Activated naive CD8-positive, alpha-beta T cell (primary cell): ENCODE measurements around the gene GLCCI1.

ENCODE experiments used
- H3K27ac Mint-ChIP-seq: one replicate; pipeline ENCODE4 v1.8.0; 2021; ENCODE audit warnings: mixed read lengths
- H3K27me3 Mint-ChIP-seq: one replicate; pipeline ENCODE4 v1.8.0; 2021; ENCODE audit warnings: mixed read lengths
- H3K36me3 Mint-ChIP-seq: one replicate; pipeline ENCODE4 v1.8.0; 2021; ENCODE audit warnings: mixed read lengths
- H3K4me1 Mint-ChIP-seq: one replicate; pipeline ENCODE4 v1.8.0; 2021; ENCODE audit warnings: low read depth, mixed read lengths
- H3K4me3 Mint-ChIP-seq: one replicate; pipeline ENCODE4 v1.8.0; 2021; ENCODE audit warnings: mild to moderate bottlenecking, mixed read lengths
- H3K9me3 Mint-ChIP-seq: one replicate; pipeline ENCODE4 v1.8.0; 2021; ENCODE audit warnings: low read depth, mixed read lengths

The GLCCI1 gene

DNA sequence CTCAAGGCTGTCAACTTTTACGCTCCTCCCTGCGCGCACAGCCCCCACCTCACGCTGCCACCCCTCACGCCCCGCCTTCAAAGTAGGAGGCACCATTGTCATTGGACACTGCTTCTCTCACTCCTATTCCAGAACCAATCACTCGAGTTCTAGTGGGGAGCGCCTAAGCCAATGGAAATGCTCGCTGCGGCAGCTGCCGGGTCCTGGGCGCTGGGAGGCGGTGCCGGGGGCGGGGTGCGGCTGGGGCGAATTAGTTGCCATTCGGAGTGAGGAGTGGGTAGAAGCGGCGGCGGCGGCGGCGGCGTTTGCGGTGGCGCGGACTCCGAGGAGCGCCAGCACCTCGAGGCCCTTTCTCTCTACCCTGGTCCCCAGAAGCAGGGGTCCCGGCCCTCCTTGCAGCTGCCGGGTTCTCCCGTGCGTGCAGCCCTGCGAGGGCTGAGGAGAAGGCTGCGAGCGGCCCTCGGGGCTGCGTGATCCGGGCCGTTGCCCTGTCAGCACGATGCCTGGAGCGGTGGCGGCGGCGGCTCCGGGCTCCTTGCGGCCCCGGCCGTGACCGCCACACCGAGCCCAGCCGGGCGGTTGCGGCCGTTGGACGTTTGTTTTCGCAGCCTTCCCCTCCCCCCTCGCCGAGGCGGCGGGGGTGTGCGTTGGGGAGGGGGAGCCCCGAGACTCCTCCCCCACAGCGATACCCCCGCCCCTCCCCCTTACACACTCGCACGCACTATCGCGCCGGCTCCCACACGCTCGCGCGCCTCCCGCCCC lies at the start of gene GLCCI1:
TSS of gene GLCCI1 (plus strand) at position 253 of the 762 bp plus-strand sequence. CDS start 555 bp downstream, outside the sequence.
- Mint-ChIP-seq H3K9me3 (no peaks in the 10 kb centered on the region), H3K27me3 (no peaks in the 10 kb centered on the region), H3K4me1 (peaks cover 36% of the 10 kb centered on the region), H3K27ac (peak within 1 kb of the TSS; percentile 97), H3K4me3 (peak within 1 kb of the TSS; percentile 97), H3K36me3 (no peaks in the 10 kb centered on the region)

- Mint-ChIP-seq H3K27me3 (no peaks in the 10 kb centered on the region), H3K9me3 (no peaks in the 10 kb centered on the region), H3K4me3 (no peak overlapping the region), H3K4me1 (peaks cover 15% of the 10 kb centered on the region), H3K27ac (no peak overlapping the region), H3K36me3 (peaks cover 13% of the 10 kb centered on the region)
Measured at GRCh38 chr7:7919449-7919945, 49.1 kb upstream of the GLCCI1 start.

GRCh38 chr7:7920056-7920455 lies 48.5 kb upstream of the GLCCI1 start:
- Mint-ChIP-seq H3K9me3 (no peaks in the 10 kb centered on the region), H3K27me3 (no peaks in the 10 kb centered on the region), H3K4me3 (no peak overlapping the region), H3K4me1 (peaks cover 15% of the 10 kb centered on the region), H3K36me3 (peaks cover 13% of the 10 kb centered on the region), H3K27ac (no peak overlapping the region)

DNA sequence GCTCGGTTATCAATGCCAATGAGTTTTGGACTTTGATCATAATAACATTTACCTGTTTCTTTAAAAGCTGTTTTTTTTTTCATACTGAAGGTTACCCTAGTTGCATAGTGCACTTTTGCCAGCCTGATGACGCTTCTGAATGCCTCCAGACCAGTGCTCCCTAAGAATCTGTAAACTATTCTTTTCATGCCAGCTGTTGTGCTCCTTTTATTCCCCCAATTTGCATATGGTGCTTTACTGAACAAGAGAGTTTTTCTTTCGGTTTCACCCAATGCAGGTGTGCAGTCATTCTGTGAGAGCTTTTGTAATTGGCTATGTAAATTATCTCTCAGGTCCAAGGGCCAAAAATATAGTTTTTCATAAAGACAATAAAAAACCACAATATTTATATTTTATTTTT lies 48.1 kb upstream of the GLCCI1 start:
- H3K9me3 Mint-ChIP-seq: no peaks in the 10 kb centered on the region
- no peak overlapping the region for H3K27ac Mint-ChIP-seq
- no peaks in the 10 kb centered on the region for H3K27me3 Mint-ChIP-seq
- peaks cover 15% of the 10 kb centered on the region for H3K4me1 Mint-ChIP-seq
- peaks cover 13% of the 10 kb centered on the region for H3K36me3 Mint-ChIP-seq
- no peak overlapping the region for H3K4me3 Mint-ChIP-seq

- peaks cover 15% of the 10 kb centered on the region for H3K4me1 Mint-ChIP-seq
- H3K9me3 Mint-ChIP-seq: no peaks in the 10 kb centered on the region
- H3K4me3 Mint-ChIP-seq: no peak overlapping the region
- peaks cover 4% of the 10 kb centered on the region for H3K36me3 Mint-ChIP-seq
- no peak overlapping the region for H3K27ac Mint-ChIP-seq
- H3K27me3 Mint-ChIP-seq: no peaks in the 10 kb centered on the region
Measured at GRCh38 chr7:7921830-7922229, 46.8 kb upstream of the GLCCI1 start.

- peaks cover 15% of the 10 kb centered on the region for H3K4me1 Mint-ChIP-seq
- H3K27me3 Mint-ChIP-seq: no peaks in the 10 kb centered on the region
- H3K27ac Mint-ChIP-seq: no peak overlapping the region
- peaks cover 4% of the 10 kb centered on the region for H3K36me3 Mint-ChIP-seq
- H3K4me3 Mint-ChIP-seq: no peak overlapping the region
- no peaks in the 10 kb centered on the region for H3K9me3 Mint-ChIP-seq
Measured at GRCh38 chr7:7922684-7923385, 45.8 kb upstream of the GLCCI1 start.

GRCh38 chr7:7923818-7924217 lies 44.8 kb upstream of the GLCCI1 start:
- H3K4me1 Mint-ChIP-seq: peaks cover 15% of the 10 kb centered on the region
- no peak overlapping the region for H3K4me3 Mint-ChIP-seq
- H3K9me3 Mint-ChIP-seq: no peaks in the 10 kb centered on the region
- no peaks in the 10 kb centered on the region for H3K27me3 Mint-ChIP-seq
- H3K27ac Mint-ChIP-seq: no peak overlapping the region
- H3K36me3 Mint-ChIP-seq: peaks cover 4% of the 10 kb centered on the region

GRCh38 chr7:7924303-7924702 lies 44.3 kb upstream of the GLCCI1 start:
- Mint-ChIP-seq H3K27me3 (no peaks in the 10 kb centered on the region), H3K27ac (no peak overlapping the region), H3K4me3 (no peak overlapping the region), H3K36me3 (peaks cover 4% of the 10 kb centered on the region), H3K4me1 (peaks cover 15% of the 10 kb centered on the region), H3K9me3 (no peaks in the 10 kb centered on the region)

DNA sequence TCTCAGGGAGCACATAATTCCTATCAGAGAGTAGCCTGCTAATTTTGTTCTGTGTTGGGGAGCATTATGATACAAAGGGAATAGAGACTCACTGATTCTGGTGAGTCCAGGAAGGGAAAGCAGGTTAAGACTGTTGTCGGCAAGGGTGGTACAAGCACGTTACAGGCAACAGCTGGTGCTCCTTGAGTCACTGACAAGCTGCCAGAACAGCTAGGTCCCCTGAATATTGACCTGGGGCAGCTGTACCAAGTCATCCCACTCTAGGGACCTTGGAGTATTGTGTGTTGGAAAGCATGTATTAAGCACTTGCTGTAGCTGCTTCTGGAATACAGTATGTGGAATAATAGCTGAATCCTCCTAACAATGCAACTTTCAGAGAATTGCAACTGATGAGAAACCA lies 37.0 kb upstream of the GLCCI1 start:
- H3K9me3 Mint-ChIP-seq: no peaks in the 10 kb centered on the region
- H3K27me3 Mint-ChIP-seq: no peaks in the 10 kb centered on the region
- H3K4me1 Mint-ChIP-seq: no peaks in the 10 kb centered on the region
- no peak overlapping the region for H3K27ac Mint-ChIP-seq
- H3K36me3 Mint-ChIP-seq: no peaks in the 10 kb centered on the region
- no peak overlapping the region for H3K4me3 Mint-ChIP-seq

- H3K4me3 Mint-ChIP-seq: no peak overlapping the region
- H3K27ac Mint-ChIP-seq: no peak overlapping the region
- H3K4me1 Mint-ChIP-seq: no peaks in the 10 kb centered on the region
- no peaks in the 10 kb centered on the region for H3K27me3 Mint-ChIP-seq
- H3K9me3 Mint-ChIP-seq: no peaks in the 10 kb centered on the region
- H3K36me3 Mint-ChIP-seq: no peaks in the 10 kb centered on the region
Measured at GRCh38 chr7:7932553-7932952, 36.0 kb upstream of the GLCCI1 start.

- H3K9me3 Mint-ChIP-seq: no peaks in the 10 kb centered on the region
- no peaks in the 10 kb centered on the region for H3K4me1 Mint-ChIP-seq
- H3K27me3 Mint-ChIP-seq: no peaks in the 10 kb centered on the region
- H3K4me3 Mint-ChIP-seq: no peak overlapping the region
- no peak overlapping the region for H3K27ac Mint-ChIP-seq
- H3K36me3 Mint-ChIP-seq: no peaks in the 10 kb centered on the region
Measured at GRCh38 chr7:7933915-7934526, 34.6 kb upstream of the GLCCI1 start.

- H3K4me3 Mint-ChIP-seq: no peak overlapping the region
- H3K36me3 Mint-ChIP-seq: no peaks in the 10 kb centered on the region
- H3K9me3 Mint-ChIP-seq: no peaks in the 10 kb centered on the region
- H3K27ac Mint-ChIP-seq: no peak overlapping the region
- no peaks in the 10 kb centered on the region for H3K27me3 Mint-ChIP-seq
- no peaks in the 10 kb centered on the region for H3K4me1 Mint-ChIP-seq
Measured at GRCh38 chr7:7934945-7935344, 33.7 kb upstream of the GLCCI1 start.

DNA sequence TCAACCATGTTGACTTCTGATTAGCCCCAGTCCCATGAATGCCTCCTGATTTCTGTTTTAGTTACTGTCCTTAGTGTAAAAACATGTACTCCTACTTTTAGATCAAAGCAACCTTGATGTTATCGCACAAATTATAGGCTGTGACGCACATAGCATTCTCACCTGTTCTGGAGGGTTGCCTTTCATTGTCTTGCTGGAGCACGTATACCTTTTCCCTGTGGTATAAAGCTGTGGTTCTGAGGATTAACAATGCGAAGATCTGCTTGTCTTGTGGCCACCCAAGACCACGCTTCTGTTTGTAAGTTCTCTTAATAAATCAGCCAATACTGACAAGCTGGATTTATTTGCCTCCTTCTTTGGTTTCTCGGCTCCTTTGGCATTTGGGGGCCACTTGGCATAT lies 30.1 kb upstream of the GLCCI1 start:
- Mint-ChIP-seq H3K4me1 (no peaks in the 10 kb centered on the region), H3K4me3 (no peak overlapping the region), H3K27me3 (no peaks in the 10 kb centered on the region), H3K9me3 (no peaks in the 10 kb centered on the region), H3K27ac (no peak overlapping the region), H3K36me3 (peaks cover 3% of the 10 kb centered on the region)

GRCh38 chr7:7943951-7944350 lies 24.6 kb upstream of the GLCCI1 start:
- Mint-ChIP-seq H3K4me3 (peak overlapping the region; percentile 2), H3K27ac (no peak overlapping the region), H3K27me3 (no peaks in the 10 kb centered on the region), H3K9me3 (no peaks in the 10 kb centered on the region), H3K4me1 (peaks cover 18% of the 10 kb centered on the region), H3K36me3 (peaks cover 3% of the 10 kb centered on the region)

- peaks cover 3% of the 10 kb centered on the region for H3K36me3 Mint-ChIP-seq
- H3K27ac Mint-ChIP-seq: peak overlapping the region; percentile 29
- no peaks in the 10 kb centered on the region for H3K9me3 Mint-ChIP-seq
- no peaks in the 10 kb centered on the region for H3K27me3 Mint-ChIP-seq
- peak overlapping the region; percentile 55 for H3K4me3 Mint-ChIP-seq
- peaks cover 18% of the 10 kb centered on the region for H3K4me1 Mint-ChIP-seq
Measured at GRCh38 chr7:7944619-7945282, 23.8 kb upstream of the GLCCI1 start.
